NCI-H226 (cell line): Measurements from ENCODE around the gene VPS51.
A peak's percentile ranks its signal among the peaks of the same experiment; 100 is the strongest.

ENCODE experiments used
- DNase-seq: peaks from one replicate; pipeline ENCODE4 v3.0.0-alpha.2; 2015

Gene VPS51

GRCh38 chr11:65095974-65096806, at the start of gene VPS51:
Gene VPS51 (plus strand): TSS chr11:65096214. CDS start chr11:65096251, 37 bp downstream.
- peak; percentile 84 for DNase-seq

GRCh38 chr11:65047581-65048422, 48.2 kb upstream of the VPS51 start:
- DNase-seq: no peak

GRCh38 chr11:65051398-65051858, 44.6 kb upstream of the VPS51 start:
- DNase-seq: no peak

GRCh38 chr11:65053827-65054508, 42.0 kb upstream of the VPS51 start:
- no peak for DNase-seq

- no peak for DNase-seq
Observed at GRCh38 chr11:65055538-65055937, 40.5 kb upstream of the VPS51 start.

GRCh38 chr11:65056999-65057398, 39.0 kb upstream of the VPS51 start:
- DNase-seq: no peak

- DNase-seq: no peak
Observed at GRCh38 chr11:65057526-65057925, 38.5 kb upstream of the VPS51 start.

- no peak for DNase-seq
Observed at GRCh38 chr11:65058012-65058411, 38.0 kb upstream of the VPS51 start.

GRCh38 chr11:65058419-65059054, 37.5 kb upstream of the VPS51 start, which contains the start of gene NAALADL1:
Gene NAALADL1 (minus strand): TSS chr11:65058553. CDS start chr11:65058521, 32 bp downstream.
- DNase-seq: no peak

GRCh38 chr11:65059523-65059922, 36.5 kb upstream of the VPS51 start:
- DNase-seq: no peak

GRCh38 chr11:65059959-65060824, 35.8 kb upstream of the VPS51 start:
- DNase-seq: no peak

- no peak for DNase-seq
Observed at GRCh38 chr11:65060913-65061408, 35.1 kb upstream of the VPS51 start.

GRCh38 chr11:65063532-65063931, 32.5 kb upstream of the VPS51 start:
- DNase-seq: no peak

- no peak for DNase-seq
Observed at GRCh38 chr11:65064847-65065240, 31.2 kb upstream of the VPS51 start.

- DNase-seq: no peak
Observed at GRCh38 chr11:65065851-65066250, 30.2 kb upstream of the VPS51 start.

- DNase-seq: no peak
Observed at GRCh38 chr11:65066315-65066714, 29.7 kb upstream of the VPS51 start.

- DNase-seq: no peak
Observed at GRCh38 chr11:65066805-65067291, 29.2 kb upstream of the VPS51 start.

- no peak for DNase-seq
Observed at GRCh38 chr11:65067446-65067845, 28.6 kb upstream of the VPS51 start.

GRCh38 chr11:65069217-65069616, 26.8 kb upstream of the VPS51 start:
- DNase-seq: no peak

GRCh38 chr11:65071907-65072630, 23.9 kb upstream of the VPS51 start:
- DNase-seq: no peak

GRCh38 chr11:65072631-65072966, 23.4 kb upstream of the VPS51 start:
- no peak for DNase-seq
